Measurements from ENCODE around the gene BPIFB1. TPM values are rescaled to one million over a fixed set of nuclear protein-coding genes. Genes with fewer than 3 reads are reported as not detected.

BPIFB1 gene
- total RNA-seq, 1 experiment from 2014 or later, result not detected

DNA sequence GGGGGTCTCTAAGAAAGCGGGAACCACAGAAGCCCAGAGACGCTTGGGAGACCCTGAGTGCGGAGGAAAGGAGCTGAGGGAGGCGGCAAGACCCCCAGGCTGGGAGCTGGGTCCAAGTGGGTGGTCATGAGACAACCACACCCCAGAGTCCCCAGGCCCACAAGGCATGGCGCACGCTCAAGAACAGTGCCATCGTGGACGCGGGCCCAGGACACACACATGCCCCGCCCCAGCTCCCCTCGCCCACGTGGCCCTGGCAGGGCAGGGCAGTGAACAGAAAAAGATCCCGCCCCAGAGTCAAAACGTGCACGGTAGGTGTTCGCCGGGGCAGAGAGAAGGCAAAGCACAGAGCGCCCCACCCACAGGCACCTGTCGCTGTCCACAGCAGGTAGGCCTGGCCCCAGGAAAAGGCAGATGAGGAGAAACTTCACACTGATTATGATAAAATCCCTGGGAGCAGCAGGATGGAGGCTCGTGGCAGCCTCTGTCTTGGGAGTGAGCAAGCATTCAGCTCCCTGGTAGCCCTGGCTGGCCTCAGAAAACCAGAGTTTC, 50.0 kb downstream of the BPIFB1 start:
- DNase-seq (ENCODE audit: low spot score), result no peak
- ATAC-seq, result no peak
- ChIA-PET POLR2A (no interaction called here), CTCF (no interaction called here)
- H3K27ac Mint-ChIP-seq, result no peak overlapping the region
- no peaks in the 10 kb centered on the region for H3K9me3 Mint-ChIP-seq
- H3K27me3 Mint-ChIP-seq (ENCODE audit: low read depth), result no peaks in the 10 kb centered on the region
- TF ChIP-seq NR3C1 (CRISPR knock-in tag; conservative IDR thresholded peaks at IDR 0.05; ENCODE audit: low read depth) (no peak), ZNF317 (CRISPR knock-in tag; IDR thresholded peaks at IDR 0.05; ENCODE audit: borderline replicate concordance, low read depth) (no peak), FOXK1 (CRISPR knock-in tag; IDR thresholded peaks at IDR 0.05) (no peak)
- TF ChIP-seq, protein P1, sequence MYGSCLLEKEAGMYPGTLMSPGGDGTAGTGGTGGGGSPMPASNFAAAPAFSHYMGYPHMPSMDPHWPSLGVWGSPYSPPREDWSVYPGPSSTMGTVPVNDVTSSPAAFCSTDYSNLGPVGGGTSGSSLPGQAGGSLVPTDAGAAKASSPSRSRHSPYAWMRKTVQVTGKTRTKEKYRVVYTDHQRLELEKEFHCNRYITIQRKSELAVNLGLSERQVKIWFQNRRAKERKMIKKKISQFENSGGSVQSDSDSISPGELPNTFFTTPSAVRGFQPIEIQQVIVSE (CRISPR knock-in tag; IDR thresholded peaks at IDR 0.05; ENCODE audit: borderline replicate concordance), result no peak
- TF ChIP-seq, protein P2, sequence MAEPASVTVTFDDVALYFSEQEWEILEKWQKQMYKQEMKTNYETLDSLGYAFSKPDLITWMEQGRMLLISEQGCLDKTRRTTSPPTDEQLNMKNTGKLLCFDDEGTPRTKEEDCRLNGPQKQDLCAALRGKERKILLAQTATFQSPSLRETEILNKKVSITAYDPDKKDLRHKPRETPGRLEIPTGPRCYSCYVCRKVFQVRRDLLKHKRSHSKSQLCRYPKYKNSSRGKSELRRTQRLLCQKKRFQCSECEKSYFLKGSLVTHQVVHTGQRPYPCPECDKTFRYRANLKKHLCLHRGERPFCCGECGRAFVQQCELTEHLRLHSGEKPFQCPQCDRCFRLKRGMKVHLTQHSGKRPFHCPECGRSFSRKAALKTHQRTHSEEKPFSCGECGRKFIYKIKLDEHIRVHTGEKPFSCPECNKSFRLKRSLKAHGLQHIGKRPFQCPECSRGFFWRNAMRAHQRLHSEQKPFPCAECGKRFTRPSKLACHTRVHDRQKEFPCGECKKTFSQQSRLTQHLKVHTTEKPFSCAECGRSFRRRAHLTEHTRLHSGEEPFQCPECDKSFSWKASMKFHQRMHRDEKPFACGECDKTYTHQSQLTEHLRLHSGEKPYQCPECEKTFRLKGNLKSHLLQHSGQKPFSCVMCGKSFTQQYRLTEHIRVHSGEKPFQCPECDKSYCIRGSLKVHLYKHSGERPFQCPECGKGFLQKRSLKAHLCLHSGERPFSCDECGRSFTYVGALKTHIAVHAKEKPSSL (CRISPR knock-in tag; conservative IDR thresholded peaks at IDR 0.05), result no peak
- TF ChIP-seq, protein P3, sequence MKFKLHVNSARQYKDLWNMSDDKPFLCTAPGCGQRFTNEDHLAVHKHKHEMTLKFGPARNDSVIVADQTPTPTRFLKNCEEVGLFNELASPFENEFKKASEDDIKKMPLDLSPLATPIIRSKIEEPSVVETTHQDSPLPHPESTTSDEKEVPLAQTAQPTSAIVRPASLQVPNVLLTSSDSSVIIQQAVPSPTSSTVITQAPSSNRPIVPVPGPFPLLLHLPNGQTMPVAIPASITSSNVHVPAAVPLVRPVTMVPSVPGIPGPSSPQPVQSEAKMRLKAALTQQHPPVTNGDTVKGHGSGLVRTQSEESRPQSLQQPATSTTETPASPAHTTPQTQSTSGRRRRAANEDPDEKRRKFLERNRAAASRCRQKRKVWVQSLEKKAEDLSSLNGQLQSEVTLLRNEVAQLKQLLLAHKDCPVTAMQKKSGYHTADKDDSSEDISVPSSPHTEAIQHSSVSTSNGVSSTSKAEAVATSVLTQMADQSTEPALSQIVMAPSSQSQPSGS (CRISPR knock-in tag; IDR thresholded peaks at IDR 0.05; ENCODE audit: borderline replicate concordance, low read depth), result no peak
- TF ChIP-seq, protein P4, sequence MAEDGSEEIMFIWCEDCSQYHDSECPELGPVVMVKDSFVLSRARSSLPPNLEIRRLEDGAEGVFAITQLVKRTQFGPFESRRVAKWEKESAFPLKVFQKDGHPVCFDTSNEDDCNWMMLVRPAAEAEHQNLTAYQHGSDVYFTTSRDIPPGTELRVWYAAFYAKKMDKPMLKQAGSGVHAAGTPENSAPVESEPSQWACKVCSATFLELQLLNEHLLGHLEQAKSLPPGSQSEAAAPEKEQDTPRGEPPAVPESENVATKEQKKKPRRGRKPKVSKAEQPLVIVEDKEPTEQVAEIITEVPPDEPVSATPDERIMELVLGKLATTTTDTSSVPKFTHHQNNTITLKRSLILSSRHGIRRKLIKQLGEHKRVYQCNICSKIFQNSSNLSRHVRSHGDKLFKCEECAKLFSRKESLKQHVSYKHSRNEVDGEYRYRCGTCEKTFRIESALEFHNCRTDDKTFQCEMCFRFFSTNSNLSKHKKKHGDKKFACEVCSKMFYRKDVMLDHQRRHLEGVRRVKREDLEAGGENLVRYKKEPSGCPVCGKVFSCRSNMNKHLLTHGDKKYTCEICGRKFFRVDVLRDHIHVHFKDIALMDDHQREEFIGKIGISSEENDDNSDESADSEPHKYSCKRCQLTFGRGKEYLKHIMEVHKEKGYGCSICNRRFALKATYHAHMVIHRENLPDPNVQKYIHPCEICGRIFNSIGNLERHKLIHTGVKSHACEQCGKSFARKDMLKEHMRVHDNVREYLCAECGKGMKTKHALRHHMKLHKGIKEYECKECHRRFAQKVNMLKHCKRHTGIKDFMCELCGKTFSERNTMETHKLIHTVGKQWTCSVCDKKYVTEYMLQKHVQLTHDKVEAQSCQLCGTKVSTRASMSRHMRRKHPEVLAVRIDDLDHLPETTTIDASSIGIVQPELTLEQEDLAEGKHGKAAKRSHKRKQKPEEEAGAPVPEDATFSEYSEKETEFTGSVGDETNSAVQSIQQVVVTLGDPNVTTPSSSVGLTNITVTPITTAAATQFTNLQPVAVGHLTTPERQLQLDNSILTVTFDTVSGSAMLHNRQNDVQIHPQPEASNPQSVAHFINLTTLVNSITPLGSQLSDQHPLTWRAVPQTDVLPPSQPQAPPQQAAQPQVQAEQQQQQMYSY (CRISPR knock-in tag; IDR thresholded peaks at IDR 0.05), result no peak
- H3K4me3 Mint-ChIP-seq, result no peak overlapping the region
- H3K36me3 Mint-ChIP-seq, result no peaks in the 10 kb centered on the region
- 0 out of 2 replicates have a peak, but pooled peaks cover 3% of the 10 kb centered on the region for H3K4me1 Mint-ChIP-seq

DNA sequence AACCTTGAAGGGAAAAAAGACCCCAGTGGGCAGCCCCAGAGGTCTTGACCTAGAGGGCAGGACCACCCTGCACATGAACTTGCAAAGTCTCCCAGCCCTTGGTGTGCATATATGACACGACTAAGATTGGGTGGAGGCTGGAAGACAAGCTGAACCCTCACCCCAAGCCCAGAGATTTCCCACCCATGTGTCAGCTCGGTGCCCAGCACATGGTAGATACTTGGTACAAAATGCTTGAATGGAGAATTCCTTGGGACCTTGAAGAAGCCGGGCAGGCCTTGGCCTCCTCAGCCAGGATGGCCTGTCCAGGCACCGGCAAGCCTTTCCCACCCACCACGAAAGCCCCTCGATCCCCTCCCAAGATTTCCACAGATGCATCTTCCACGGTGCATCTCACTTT, 50.6 kb downstream of the BPIFB1 start:
- Mint-ChIP-seq H3K27me3 (ENCODE audit: low read depth) (no peaks in the 10 kb centered on the region), H3K9me3 (no peaks in the 10 kb centered on the region), H3K4me1 (0 out of 2 replicates have a peak, but pooled peaks cover under 1% of the 10 kb centered on the region), H3K27ac (no peak overlapping the region), H3K36me3 (no peaks in the 10 kb centered on the region), H3K4me3 (no peak overlapping the region)
- DNase-seq (ENCODE audit: low spot score) (no peak), ATAC-seq (no peak)
- CTCF ChIA-PET, result no interaction called here
- POLR2A ChIA-PET, result no interaction called here
- TF ChIP-seq ZNF532 (CRISPR knock-in tag; IDR thresholded peaks at IDR 0.05; ENCODE audit: borderline replicate concordance) (no peak), MXD4 (CRISPR knock-in tag; IDR thresholded peaks at IDR 0.05; ENCODE audit: borderline replicate concordance) (no peak), ZNF219 (CRISPR knock-in tag; IDR thresholded peaks at IDR 0.05; ENCODE audit: borderline replicate concordance) (no peak), ZNF138 (CRISPR knock-in tag; conservative IDR thresholded peaks at IDR 0.05) (no peak), FOXP1 (CRISPR knock-in tag; IDR thresholded peaks at IDR 0.05; ENCODE audit: borderline replicate concordance) (no peak), NFYB (CRISPR knock-in tag; conservative IDR thresholded peaks at IDR 0.05; ENCODE audit: low read depth) (no peak), GABPB1 (CRISPR knock-in tag; IDR thresholded peaks at IDR 0.05) (no peak), TEAD1 (CRISPR knock-in tag; IDR thresholded peaks at IDR 0.05) (no peak)
- TF ChIP-seq, protein P5, sequence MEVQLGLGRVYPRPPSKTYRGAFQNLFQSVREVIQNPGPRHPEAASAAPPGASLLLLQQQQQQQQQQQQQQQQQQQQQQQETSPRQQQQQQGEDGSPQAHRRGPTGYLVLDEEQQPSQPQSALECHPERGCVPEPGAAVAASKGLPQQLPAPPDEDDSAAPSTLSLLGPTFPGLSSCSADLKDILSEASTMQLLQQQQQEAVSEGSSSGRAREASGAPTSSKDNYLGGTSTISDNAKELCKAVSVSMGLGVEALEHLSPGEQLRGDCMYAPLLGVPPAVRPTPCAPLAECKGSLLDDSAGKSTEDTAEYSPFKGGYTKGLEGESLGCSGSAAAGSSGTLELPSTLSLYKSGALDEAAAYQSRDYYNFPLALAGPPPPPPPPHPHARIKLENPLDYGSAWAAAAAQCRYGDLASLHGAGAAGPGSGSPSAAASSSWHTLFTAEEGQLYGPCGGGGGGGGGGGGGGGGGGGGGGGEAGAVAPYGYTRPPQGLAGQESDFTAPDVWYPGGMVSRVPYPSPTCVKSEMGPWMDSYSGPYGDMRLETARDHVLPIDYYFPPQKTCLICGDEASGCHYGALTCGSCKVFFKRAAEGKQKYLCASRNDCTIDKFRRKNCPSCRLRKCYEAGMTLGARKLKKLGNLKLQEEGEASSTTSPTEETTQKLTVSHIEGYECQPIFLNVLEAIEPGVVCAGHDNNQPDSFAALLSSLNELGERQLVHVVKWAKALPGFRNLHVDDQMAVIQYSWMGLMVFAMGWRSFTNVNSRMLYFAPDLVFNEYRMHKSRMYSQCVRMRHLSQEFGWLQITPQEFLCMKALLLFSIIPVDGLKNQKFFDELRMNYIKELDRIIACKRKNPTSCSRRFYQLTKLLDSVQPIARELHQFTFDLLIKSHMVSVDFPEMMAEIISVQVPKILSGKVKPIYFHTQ (CRISPR knock-in tag; IDR thresholded peaks at IDR 0.05), result no peak
